PC-3 (cell line): Measurements from ENCODE around the gene LDB1.

Experiments used
- CTCF ChIP-seq: fragments of 300-600 bp; sonication (generic); conservative IDR thresholded peaks from 2 replicates; pipeline ENCODE4 v1.5.1; 2017; ENCODE audit warnings: antibody characterized with exemption, low read depth, mild to moderate bottlenecking, low read length
- EZH2 ChIP-seq: fragments of 300-600 bp; sonication (generic); IDR thresholded peaks from one replicate; pipeline ENCODE4 v1.6.1; 2017; ENCODE audit warnings: antibody characterized with exemption, mild to moderate bottlenecking, low read length; ENCODE audit not compliant: unreplicated experiment

DNA sequence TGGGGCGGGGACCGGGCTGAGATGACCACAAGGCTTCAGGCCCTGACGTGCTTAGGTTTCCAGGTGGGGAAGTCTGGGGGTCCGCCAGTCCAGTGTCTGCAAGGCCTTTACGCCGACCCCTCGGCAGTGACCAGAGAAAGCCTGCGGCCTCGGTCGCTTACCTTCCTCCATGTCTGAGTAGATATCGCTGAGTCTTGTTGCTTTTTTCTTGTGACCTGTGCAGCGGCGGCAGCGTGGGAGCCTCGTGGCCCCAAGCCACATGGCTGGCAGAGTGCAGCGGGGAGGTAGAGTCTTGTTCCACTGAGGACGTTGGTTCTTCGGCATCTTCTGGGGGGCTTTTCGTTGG lies 32.4 kb upstream of the LDB1 start:
- TF ChIP-seq CTCF (no peak), EZH2 (no peak)
